Thoracic aorta (tissue), 2 donors: ENCODE data around the gene HYLS1. TPM values are rescaled to one million over a fixed set of nuclear protein-coding genes. Genes with fewer than 3 reads are reported as not detected.

Experiments
- ATAC-seq: fragments of 150-250 bp; one replicate; pipeline ENCODE4 v1.8.0; 2017; ENCODE audit warnings: low read depth; ENCODE audit not compliant: insufficient number of reproducible peaks, low FRiP score
- DNase-seq: peaks from one replicate; pipeline ENCODE4 v3.0.0-alpha.2; 2020; ENCODE audit warnings: low spot score
- H3K27ac ChIP-seq, 2 donors: fragments of 200-600 bp; sonication (generic); 1 replicate in 1 of 2; 2 replicates in 1 of 2; pipeline ENCODE4 v1.5.1; 2016; ENCODE audit warnings: mild to moderate bottlenecking in 2 of 2, moderate library complexity in 2 of 2
- H3K27me3 ChIP-seq: fragments of 200-600 bp; sonication (generic); replicated peaks from 2 replicates; pipeline ENCODE4 v1.6.0; 2016; ENCODE audit warnings: mild to moderate bottlenecking; ENCODE audit not compliant: insufficient read depth
- H3K36me3 ChIP-seq: fragments of 200-600 bp; sonication (generic); one replicate; pipeline ENCODE4 v1.5.1; 2016
- H3K4me1 ChIP-seq, 2 donors: fragments of 200-600 bp; sonication (generic); 1 replicate in 1 of 2; 2 replicates in 1 of 2; pipeline versions ENCODE4 v1.5.1 to v1.6.0; 2016; ENCODE audit warnings: low read depth in 2 of 2, mild to moderate bottlenecking in 1 of 2; ENCODE audit not compliant: control insufficient read depth in 1 of 2
- H3K4me3 ChIP-seq: fragments of 200-600 bp; sonication (generic); 2 replicates; pipeline ENCODE4 v1.5.1; 2016; ENCODE audit warnings: mild to moderate bottlenecking
- H3K9me3 ChIP-seq: fragments of 200-600 bp; sonication (generic); 2 replicates; pipeline ENCODE4 v1.5.1; 2016
- CTCF ChIP-seq: fragments of 200-600 bp; sonication (generic); IDR thresholded peaks from one replicate; pipeline ENCODE4 v1.5.1; 2019; ENCODE audit warnings: antibody characterized with exemption
- total RNA-seq, 2 donors: library from RNA; depleted of rRNA; stranded (reverse); fragments of >200 nt; gene quantifications; one replicate each; pipeline versions ENCODE4 v1.1.0 to v1.2.3, GENCODE V29; 2016

The HYLS1 gene
- total RNA-seq, 2 donors from 2014 or later = 0.56 to 6.1 TPM

GRCh38 chr11:125947419-125948277 lies 60.2 kb downstream of the HYLS1 start:
- no peaks in the 10 kb centered on the region for H3K36me3 ChIP-seq
- no peak overlapping the region for H3K4me3 ChIP-seq
- TF ChIP-seq CTCF = no peak
- no peaks in the 10 kb centered on the region for H3K4me1 ChIP-seq
- H3K27ac ChIP-seq = no peak overlapping the region
- no peaks in the 10 kb centered on the region for H3K27me3 ChIP-seq
- ATAC-seq = no peak
- no peaks in the 10 kb centered on the region for H3K9me3 ChIP-seq
- no peak for DNase-seq

GRCh38 chr11:125948278-125949051 lies 61.0 kb downstream of the HYLS1 start:
- no peak for ATAC-seq
- H3K4me3 ChIP-seq = no peak overlapping the region

DNA sequence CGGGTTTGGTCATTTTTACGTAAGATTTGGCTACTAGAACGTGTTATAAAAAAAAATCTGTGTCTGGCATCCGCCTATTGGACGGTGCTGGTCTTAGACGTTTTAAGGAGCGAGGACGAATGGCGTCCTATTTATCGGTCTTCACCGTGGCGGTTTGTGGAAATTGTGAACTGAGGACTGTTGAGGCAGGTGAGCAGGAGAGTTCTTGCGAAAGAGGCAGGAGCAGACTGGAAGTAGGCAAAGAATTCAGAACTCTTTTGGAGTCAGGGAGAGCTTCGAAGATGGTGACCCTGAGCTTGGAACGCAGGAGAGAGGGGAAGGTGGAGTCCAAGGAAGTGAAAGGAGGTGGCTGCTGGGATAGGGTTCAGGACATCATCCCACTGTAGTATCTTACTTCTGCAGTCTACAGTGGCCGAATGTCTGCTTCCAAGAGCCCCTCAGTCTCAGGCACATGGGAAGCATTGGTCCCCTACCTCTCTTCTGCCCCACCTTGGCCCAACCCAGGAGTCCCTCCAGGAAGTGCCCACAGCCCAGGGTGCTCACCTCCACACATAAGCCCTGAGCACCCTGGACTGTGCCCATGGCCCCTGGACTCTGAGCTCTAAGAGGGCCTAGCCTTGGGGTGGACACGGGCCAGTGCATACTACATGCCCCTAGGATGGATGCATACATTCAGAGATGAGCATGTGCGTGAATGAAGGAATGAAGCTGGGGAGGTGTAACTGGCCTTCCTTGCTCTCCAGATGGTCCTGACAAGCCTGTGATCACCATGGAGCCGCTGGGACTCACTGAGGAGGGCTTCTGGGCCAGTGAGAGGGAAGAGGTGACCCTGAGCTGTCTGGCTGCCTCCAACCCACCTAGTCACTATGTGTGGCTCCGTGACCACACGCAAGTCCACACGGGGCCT lies 62.1 kb downstream of the HYLS1 start:
- no peaks in the 10 kb centered on the region for H3K9me3 ChIP-seq
- H3K27me3 ChIP-seq = no peaks in the 10 kb centered on the region
- TF ChIP-seq CTCF = no peak
- no peak for DNase-seq
- no peak overlapping the region for H3K27ac ChIP-seq
- no peak for ATAC-seq
- H3K4me1 ChIP-seq = no peaks in the 10 kb centered on the region
- H3K4me3 ChIP-seq = no peak overlapping the region
- H3K36me3 ChIP-seq = no peaks in the 10 kb centered on the region

More at GRCh38 chr11:125948278-125949051, 61.0 kb downstream of the HYLS1 start:
- Histone ChIP-seq H3K36me3 (no peaks in the 10 kb centered on the region), H3K27ac (no peak overlapping the region), H3K4me1 (no peaks in the 10 kb centered on the region), H3K9me3 (no peaks in the 10 kb centered on the region), H3K27me3 (no peaks in the 10 kb centered on the region)
- TF ChIP-seq CTCF = no peak
- DNase-seq = no peak

DNA sequence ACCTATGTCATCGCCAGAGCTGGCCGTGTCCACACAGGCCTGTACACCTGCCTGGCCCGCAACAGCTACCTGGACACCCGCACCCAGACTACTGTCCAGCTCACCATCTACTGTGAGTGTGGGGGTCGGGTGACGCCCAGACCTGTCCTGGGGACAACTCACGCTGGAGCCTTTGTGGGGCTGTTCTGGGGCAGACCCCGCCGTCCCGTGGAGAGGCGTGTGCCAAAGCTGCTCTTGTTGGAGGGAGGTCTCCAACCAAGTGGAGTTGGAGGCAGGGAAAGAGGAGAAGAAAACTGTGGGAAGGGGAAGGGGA lies 62.7 kb downstream of the HYLS1 start:
- no peaks in the 10 kb centered on the region for H3K27me3 ChIP-seq
- no peaks in the 10 kb centered on the region for H3K4me1 ChIP-seq
- no peak overlapping the region for H3K27ac ChIP-seq
- H3K9me3 ChIP-seq = no peaks in the 10 kb centered on the region
- DNase-seq (no peak), ATAC-seq (no peak)
- H3K4me3 ChIP-seq = no peak overlapping the region
- H3K36me3 ChIP-seq = no peaks in the 10 kb centered on the region
- TF ChIP-seq CTCF = no peak

Other genes with a start within 250 kb of the HYLS1 start
- gene ACRV1, start 206.8 kb upstream of the HYLS1 start, total RNA-seq = not detected
- not detected for gene PATE1, start 141.4 kb upstream of the HYLS1 start, total RNA-seq
- gene PATE2, start 108.8 kb upstream of the HYLS1 start, total RNA-seq = under 1 TPM in 1 of 2 donors, not detected in 1; 0.35 TPM
- not detected for gene PATE3, start 99.5 kb upstream of the HYLS1 start, total RNA-seq
- not detected for gene PATE4, start 54.4 kb upstream of the HYLS1 start, total RNA-seq
- 10 to 100 TPM in 1 of 2 donors, 1 to 10 TPM in 1; 1.6 to 16.9 TPM for gene PUS3, start 15.5 kb downstream of the HYLS1 start, total RNA-seq
- not detected for gene DDX25, start 16.8 kb downstream of the HYLS1 start, total RNA-seq
- not detected for gene VSIG10L2, start 58.4 kb downstream of the HYLS1 start, total RNA-seq
- gene CDON, start 175.2 kb downstream of the HYLS1 start, total RNA-seq = 10 to 100 TPM; 10.4 to 17.7 TPM